Glomerular visceral epithelial cell (primary cell): Measurements from ENCODE around the gene HOXC13.

Source experiments
- DNase-seq: peaks from one replicate; pipeline ENCODE4 v3.0.0-alpha.2; 2016; ENCODE audit errors: extremely low spot score

The HOXC13 gene

DNA sequence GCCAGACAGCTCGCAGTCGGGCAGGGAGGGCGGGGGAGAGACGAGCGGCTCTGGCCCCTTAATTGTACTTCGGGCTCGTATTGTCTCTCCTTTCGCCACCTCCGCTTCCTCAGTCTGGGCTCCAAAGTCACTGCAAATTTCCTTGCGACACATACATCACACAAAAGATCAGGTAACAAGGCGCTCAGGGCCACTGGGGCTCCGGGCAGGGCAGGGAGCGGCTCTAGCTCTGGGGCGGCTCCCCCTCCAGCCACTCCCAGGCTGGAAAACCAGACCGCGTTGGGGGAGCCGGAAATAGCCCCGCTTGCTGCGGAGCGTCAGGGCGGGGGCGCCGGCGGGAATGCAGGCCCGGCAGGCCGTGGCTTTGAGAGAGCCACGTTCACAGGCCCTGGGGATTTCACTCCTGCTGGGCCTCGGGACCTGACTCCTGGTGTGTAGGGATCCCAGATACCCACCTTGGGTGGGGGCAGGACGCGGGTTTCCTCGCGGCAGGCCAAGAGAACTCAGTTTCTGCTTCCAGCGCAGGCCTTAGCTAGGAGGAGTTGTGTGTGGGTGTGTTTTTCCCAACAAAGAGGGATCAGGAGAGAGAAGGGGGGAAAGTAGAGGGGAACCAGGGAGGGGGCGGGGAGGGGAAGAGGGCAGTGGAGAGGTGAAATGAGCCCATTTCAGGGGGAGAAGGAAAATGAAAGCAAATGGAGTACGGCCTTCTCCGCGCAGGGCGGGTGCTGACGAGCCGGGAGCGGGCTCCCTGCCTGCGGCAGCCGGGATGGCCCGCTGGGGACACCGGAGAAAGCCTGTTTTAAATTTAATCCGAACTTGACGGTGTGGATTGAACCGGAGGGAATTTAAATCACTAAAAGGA is 57.0 kb downstream of the HOXC13 start:
- DNase-seq: peak; percentile 77
